SU-DHL-6 (cell line): ENCODE measurements around the gene PCYOX1L.

ENCODE experiments used
- EZH2phosphoT487 ChIP-seq: fragments of 200-600 bp; sonication (generic), shearing (Covaris generic); conservative IDR thresholded peaks from 2 replicates; pipeline ENCODE4 v1.6.1; 2018; ENCODE audit warnings: mild to moderate bottlenecking, antibody characterized with exemption, low read length, moderate library complexity, mixed read lengths
- TF ChIP-seq, protein P1 (sequence below): fragments of 200-600 bp; sonication (generic); IDR thresholded peaks from one replicate; pipeline ENCODE4 v1.5.1; 2017; ENCODE audit warnings: antibody characterized with exemption, mild to moderate bottlenecking, low read length, moderate library complexity; ENCODE audit not compliant: insufficient read depth, poor library complexity, severe bottlenecking

GRCh38 chr5:149387982-149388381 lies 30.1 kb downstream of the PCYOX1L start:
- TF ChIP-seq, protein P1, sequence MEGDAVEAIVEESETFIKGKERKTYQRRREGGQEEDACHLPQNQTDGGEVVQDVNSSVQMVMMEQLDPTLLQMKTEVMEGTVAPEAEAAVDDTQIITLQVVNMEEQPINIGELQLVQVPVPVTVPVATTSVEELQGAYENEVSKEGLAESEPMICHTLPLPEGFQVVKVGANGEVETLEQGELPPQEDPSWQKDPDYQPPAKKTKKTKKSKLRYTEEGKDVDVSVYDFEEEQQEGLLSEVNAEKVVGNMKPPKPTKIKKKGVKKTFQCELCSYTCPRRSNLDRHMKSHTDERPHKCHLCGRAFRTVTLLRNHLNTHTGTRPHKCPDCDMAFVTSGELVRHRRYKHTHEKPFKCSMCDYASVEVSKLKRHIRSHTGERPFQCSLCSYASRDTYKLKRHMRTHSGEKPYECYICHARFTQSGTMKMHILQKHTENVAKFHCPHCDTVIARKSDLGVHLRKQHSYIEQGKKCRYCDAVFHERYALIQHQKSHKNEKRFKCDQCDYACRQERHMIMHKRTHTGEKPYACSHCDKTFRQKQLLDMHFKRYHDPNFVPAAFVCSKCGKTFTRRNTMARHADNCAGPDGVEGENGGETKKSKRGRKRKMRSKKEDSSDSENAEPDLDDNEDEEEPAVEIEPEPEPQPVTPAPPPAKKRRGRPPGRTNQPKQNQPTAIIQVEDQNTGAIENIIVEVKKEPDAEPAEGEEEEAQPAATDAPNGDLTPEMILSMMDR: no peak
- no peak for TF ChIP-seq EZH2phosphoT487
